Neural cell (in vitro differentiated cells): ENCODE results near the gene EPOP. TPM values are rescaled to one million over a fixed set of nuclear protein-coding genes. Genes with fewer than 3 reads are reported as not detected.

Source experiments
- H2AFZ ChIP-seq: fragments of 200-600, 300-800 bp; sonication (generic), shearing (Covaris generic); 2 replicates; pipeline ENCODE4 v1.6.0; 2014; ENCODE audit warnings: low read depth, mild to moderate bottlenecking, antibody characterized with exemption, low read length, moderate library complexity
- H3F3A ChIP-seq: fragments of 200-600 bp; shearing (Covaris generic); 2 replicates; pipeline ENCODE4 v1.6.1; 2016; ENCODE audit warnings: mild to moderate bottlenecking, moderate library complexity, mixed read lengths, antibody characterized with exemption, low read length; ENCODE audit not compliant: insufficient read depth, poor library complexity, severe bottlenecking
- H3K27ac ChIP-seq: fragments of 200-600, 300-800 bp; sonication (generic), shearing (Covaris generic); 2 replicates; pipeline ENCODE4 v1.5.1; 2014; ENCODE audit warnings: mild to moderate bottlenecking, low read length, moderate library complexity
- H3K27me3 ChIP-seq: fragments of 300-800, 200-600 bp; sonication (generic), shearing (Covaris generic); 2 replicates; pipeline ENCODE4 v1.6.0; 2014; ENCODE audit warnings: mild to moderate bottlenecking, low read depth, low read length, moderate library complexity; ENCODE audit not compliant: insufficient read depth
- H3K36me3 ChIP-seq: fragments of 300-800, 200-600 bp; sonication (generic), shearing (Covaris generic); 2 replicates; pipeline ENCODE4 v1.5.1; 2014; ENCODE audit warnings: mild to moderate bottlenecking, antibody characterized with exemption, low read length, moderate library complexity; ENCODE audit not compliant: insufficient read depth
- H3K4me2 ChIP-seq: fragments of 300-800, 200-600 bp; sonication (generic), shearing (Covaris generic); 2 replicates; pipeline ENCODE4 v1.6.0; 2014; ENCODE audit warnings: mild to moderate bottlenecking, low read length
- H3K4me3 ChIP-seq: fragments of 300-800, 200-600 bp; sonication (generic), shearing (Covaris generic); 2 replicates; pipeline ENCODE4 v1.5.1; 2014; ENCODE audit warnings: mild to moderate bottlenecking, low read length, moderate library complexity
- H3K79me2 ChIP-seq: fragments of 200-600 bp; shearing (Covaris generic); replicated peaks from 2 replicates; pipeline ENCODE4 v1.6.0; 2014; ENCODE audit warnings: mild to moderate bottlenecking, low read length, moderate library complexity; ENCODE audit not compliant: insufficient read depth
- H3K9ac ChIP-seq: fragments of 300-800, 200-600 bp; sonication (generic), shearing (Covaris generic); 2 replicates; pipeline ENCODE4 v1.6.1; 2016; ENCODE audit warnings: mild to moderate bottlenecking, low read length, mixed read lengths
- H3K9me2 ChIP-seq: fragments of 200-600 bp; shearing (Covaris generic); 2 replicates; pipeline ENCODE4 v1.6.1; 2016; ENCODE audit warnings: mild to moderate bottlenecking, low read length, mixed read lengths; ENCODE audit not compliant: insufficient read depth
- H3K9me3 ChIP-seq: fragments of 200-600, 300-800 bp; sonication (generic), shearing (Covaris generic); 2 replicates; pipeline ENCODE4 v1.6.1; 2016; ENCODE audit warnings: mild to moderate bottlenecking, mixed run types, low read length, moderate library complexity, mixed read lengths
- H4K20me1 ChIP-seq: fragments of 200-600 bp; shearing (Covaris generic); 2 replicates; pipeline ENCODE4 v1.6.1; 2016; ENCODE audit warnings: mild to moderate bottlenecking, mixed run types; ENCODE audit not compliant: insufficient read depth
- EP300 ChIP-seq: fragments of 450-650 bp; conservative IDR thresholded peaks from 2 replicates; pipeline ENCODE4 v1.6.1; 2014; ENCODE audit warnings: antibody characterized with exemption, mild to moderate bottlenecking, moderate library complexity; ENCODE audit not compliant: poor library complexity, severe bottlenecking
- EZH2 ChIP-seq: fragments of 200-600, 300-800 bp; shearing (Covaris generic), sonication (generic); IDR thresholded peaks from 2 replicates; pipeline ENCODE4 v1.6.1; 2014; ENCODE audit warnings: antibody characterized with exemption, low read length, borderline replicate concordance, mild to moderate bottlenecking; ENCODE audit not compliant: insufficient read depth, poor library complexity, severe bottlenecking
- MXI1 ChIP-seq: fragments of 450-650 bp; conservative IDR thresholded peaks from 2 replicates; pipeline ENCODE4 v1.6.1; 2014; ENCODE audit warnings: antibody characterized with exemption, mild to moderate bottlenecking; ENCODE audit not compliant: poor library complexity, severe bottlenecking
- POLR2AphosphoS5 ChIP-seq: IDR thresholded peaks from 2 replicates; pipeline ENCODE4 v1.6.1; 2012
- RAD21 ChIP-seq: fragments of 450-650 bp; conservative IDR thresholded peaks from 2 replicates; pipeline ENCODE4 v1.6.1; 2014; ENCODE audit warnings: antibody characterized with exemption, mild to moderate bottlenecking, moderate library complexity
- SMC3 ChIP-seq: fragments of 450-650 bp; conservative IDR thresholded peaks from 2 replicates; pipeline ENCODE4 v1.6.1; 2014; ENCODE audit warnings: antibody characterized with exemption, mild to moderate bottlenecking, moderate library complexity; ENCODE audit not compliant: poor library complexity
- TAF1 ChIP-seq: IDR thresholded peaks from 2 replicates; pipeline ENCODE4 v1.6.1; 2012; ENCODE audit warnings: low read depth
- polyA plus RNA-seq: library from polyadenylated mRNA; depleted of rRNA; stranded (reverse); fragments of >200 nt; gene quantifications from 2 replicates; pipeline ENCODE4 v1.2.3, GENCODE V29; 2014
- TF ChIP-seq, protein P1 (sequence below): fragments of 450-650 bp; IDR thresholded peaks from 2 replicates; pipeline ENCODE4 v1.5.1; 2014; ENCODE audit warnings: antibody characterized with exemption, mild to moderate bottlenecking, moderate library complexity; ENCODE audit not compliant: poor library complexity, severe bottlenecking
- TF ChIP-seq, protein P2 (sequence below): IDR thresholded peaks from 2 replicates; pipeline ENCODE4 v1.6.1; 2012; ENCODE audit warnings: borderline replicate concordance

EPOP gene
- polyA plus RNA-seq, 1 donor from 2014 or later = 1.1 TPM

DNA sequence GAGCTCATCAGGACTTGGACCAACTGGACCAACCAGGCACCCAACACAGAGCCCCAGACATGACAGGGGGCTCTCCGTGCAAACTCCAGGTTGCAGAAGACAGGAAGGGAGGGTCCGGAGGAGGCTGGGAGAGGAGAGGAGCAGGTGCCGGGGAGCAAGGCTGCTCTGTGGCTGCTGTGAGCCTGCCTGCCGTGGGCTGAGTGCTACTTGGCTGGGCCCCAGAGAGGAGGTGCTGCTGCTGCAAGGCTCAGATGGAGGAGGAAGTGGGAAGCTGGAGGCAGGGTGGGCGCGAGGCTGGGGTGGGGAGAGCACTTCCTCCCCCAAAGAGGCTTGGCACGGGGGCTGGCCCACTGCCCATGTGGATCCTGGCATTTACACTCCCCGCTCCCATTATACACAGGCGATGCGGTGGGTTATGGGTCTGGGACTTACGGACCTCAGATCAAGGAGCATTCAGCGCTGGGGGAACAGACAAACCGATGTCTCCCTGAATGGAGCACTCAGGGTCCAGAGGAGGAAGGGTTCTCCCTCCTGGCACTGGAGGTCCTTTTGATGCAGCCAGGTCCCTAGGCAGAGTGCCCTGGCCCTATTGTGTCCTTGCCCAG is 15.9 kb downstream of the EPOP start:
- no peaks in the 10 kb centered on the region for H3K9me3 ChIP-seq
- H3K36me3 ChIP-seq = no peaks in the 10 kb centered on the region
- H3K9ac ChIP-seq = no peak overlapping the region
- no peaks in the 10 kb centered on the region for H3K9me2 ChIP-seq
- H3F3A ChIP-seq = no peaks in the 10 kb centered on the region
- TF ChIP-seq MXI1 (no peak), EP300 (no peak), SMC3 (no peak)
- TF ChIP-seq, protein P1, sequence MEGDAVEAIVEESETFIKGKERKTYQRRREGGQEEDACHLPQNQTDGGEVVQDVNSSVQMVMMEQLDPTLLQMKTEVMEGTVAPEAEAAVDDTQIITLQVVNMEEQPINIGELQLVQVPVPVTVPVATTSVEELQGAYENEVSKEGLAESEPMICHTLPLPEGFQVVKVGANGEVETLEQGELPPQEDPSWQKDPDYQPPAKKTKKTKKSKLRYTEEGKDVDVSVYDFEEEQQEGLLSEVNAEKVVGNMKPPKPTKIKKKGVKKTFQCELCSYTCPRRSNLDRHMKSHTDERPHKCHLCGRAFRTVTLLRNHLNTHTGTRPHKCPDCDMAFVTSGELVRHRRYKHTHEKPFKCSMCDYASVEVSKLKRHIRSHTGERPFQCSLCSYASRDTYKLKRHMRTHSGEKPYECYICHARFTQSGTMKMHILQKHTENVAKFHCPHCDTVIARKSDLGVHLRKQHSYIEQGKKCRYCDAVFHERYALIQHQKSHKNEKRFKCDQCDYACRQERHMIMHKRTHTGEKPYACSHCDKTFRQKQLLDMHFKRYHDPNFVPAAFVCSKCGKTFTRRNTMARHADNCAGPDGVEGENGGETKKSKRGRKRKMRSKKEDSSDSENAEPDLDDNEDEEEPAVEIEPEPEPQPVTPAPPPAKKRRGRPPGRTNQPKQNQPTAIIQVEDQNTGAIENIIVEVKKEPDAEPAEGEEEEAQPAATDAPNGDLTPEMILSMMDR = no peak
- H3K4me3 ChIP-seq = no peak overlapping the region
- H3K27ac ChIP-seq = no peak overlapping the region
- no peaks in the 10 kb centered on the region for H3K27me3 ChIP-seq
- H2AFZ ChIP-seq = no peak overlapping the region
- H3K79me2 ChIP-seq = no peaks in the 10 kb centered on the region
- no peak overlapping the region for H3K4me2 ChIP-seq
- H4K20me1 ChIP-seq = no peaks in the 10 kb centered on the region

DNA sequence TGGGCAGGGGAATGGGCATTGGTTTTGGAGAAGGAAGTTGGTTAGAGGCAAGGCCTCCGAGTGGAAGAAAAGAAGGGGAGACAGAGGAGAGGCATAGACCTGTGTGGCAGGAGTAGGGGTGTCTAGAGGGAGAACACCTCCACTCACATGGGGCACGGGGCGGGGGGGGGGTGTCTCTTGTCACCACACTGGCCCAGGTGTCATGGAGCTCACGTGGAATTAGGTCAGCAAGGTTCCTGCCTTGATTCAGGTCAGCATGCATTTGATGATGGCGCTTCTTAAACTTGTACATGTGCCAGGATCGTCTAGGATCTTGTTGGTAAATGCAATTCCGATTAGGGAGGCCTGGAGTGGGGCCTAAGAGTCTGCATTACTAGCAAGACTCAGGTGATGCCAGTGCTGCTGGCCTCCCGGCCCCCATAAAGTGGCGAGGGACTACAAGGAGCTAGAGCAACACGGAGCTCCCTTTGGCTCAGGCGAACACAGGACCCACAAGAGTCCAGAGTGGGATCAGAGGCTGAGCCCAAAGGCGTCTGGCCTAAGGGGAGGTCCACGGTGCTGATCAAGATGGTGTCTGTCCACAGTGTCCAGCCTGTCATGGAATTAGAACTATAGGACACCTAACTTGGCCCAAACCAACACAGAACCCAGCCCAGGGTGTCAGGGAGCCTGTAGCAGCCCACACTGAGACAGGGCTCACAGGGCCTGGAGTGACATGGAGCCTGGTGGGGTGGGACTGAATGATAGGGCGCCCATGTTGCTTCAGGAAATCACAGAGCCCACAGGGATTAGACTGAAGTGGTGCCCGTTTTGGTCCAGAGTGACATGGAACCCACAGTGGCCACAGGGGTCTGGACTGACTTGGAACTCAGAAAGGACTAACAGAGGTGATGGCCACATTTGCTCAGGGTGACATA is 16.7 kb downstream of the EPOP start:
- H3K79me2 ChIP-seq = no peaks in the 10 kb centered on the region
- TF ChIP-seq, protein P2, sequence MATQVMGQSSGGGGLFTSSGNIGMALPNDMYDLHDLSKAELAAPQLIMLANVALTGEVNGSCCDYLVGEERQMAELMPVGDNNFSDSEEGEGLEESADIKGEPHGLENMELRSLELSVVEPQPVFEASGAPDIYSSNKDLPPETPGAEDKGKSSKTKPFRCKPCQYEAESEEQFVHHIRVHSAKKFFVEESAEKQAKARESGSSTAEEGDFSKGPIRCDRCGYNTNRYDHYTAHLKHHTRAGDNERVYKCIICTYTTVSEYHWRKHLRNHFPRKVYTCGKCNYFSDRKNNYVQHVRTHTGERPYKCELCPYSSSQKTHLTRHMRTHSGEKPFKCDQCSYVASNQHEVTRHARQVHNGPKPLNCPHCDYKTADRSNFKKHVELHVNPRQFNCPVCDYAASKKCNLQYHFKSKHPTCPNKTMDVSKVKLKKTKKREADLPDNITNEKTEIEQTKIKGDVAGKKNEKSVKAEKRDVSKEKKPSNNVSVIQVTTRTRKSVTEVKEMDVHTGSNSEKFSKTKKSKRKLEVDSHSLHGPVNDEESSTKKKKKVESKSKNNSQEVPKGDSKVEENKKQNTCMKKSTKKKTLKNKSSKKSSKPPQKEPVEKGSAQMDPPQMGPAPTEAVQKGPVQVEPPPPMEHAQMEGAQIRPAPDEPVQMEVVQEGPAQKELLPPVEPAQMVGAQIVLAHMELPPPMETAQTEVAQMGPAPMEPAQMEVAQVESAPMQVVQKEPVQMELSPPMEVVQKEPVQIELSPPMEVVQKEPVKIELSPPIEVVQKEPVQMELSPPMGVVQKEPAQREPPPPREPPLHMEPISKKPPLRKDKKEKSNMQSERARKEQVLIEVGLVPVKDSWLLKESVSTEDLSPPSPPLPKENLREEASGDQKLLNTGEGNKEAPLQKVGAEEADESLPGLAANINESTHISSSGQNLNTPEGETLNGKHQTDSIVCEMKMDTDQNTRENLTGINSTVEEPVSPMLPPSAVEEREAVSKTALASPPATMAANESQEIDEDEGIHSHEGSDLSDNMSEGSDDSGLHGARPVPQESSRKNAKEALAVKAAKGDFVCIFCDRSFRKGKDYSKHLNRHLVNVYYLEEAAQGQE = no peak
- TF ChIP-seq RAD21 = no peak
- no peak for TF ChIP-seq TAF1
- no peak for TF ChIP-seq POLR2AphosphoS5
- no peak for TF ChIP-seq EP300
- TF ChIP-seq SMC3 = no peak
- TF ChIP-seq MXI1 = no peak
- TF ChIP-seq EZH2 = no peak
- TF ChIP-seq, protein P1 = no peak
- H3K4me3 ChIP-seq = no peak overlapping the region
- H3K9ac ChIP-seq = no peak overlapping the region
- H2AFZ ChIP-seq = no peak overlapping the region
- no peak overlapping the region for H3K4me2 ChIP-seq
- H3K27me3 ChIP-seq = no peaks in the 10 kb centered on the region
- H3K9me2 ChIP-seq = no peaks in the 10 kb centered on the region
- H4K20me1 ChIP-seq = no peaks in the 10 kb centered on the region
- H3K27ac ChIP-seq = no peak overlapping the region
- H3K36me3 ChIP-seq = no peaks in the 10 kb centered on the region
- H3K9me3 ChIP-seq = no peaks in the 10 kb centered on the region
- H3F3A ChIP-seq = no peaks in the 10 kb centered on the region
